ENCODE results near the gene TMEM91.

DNA sequence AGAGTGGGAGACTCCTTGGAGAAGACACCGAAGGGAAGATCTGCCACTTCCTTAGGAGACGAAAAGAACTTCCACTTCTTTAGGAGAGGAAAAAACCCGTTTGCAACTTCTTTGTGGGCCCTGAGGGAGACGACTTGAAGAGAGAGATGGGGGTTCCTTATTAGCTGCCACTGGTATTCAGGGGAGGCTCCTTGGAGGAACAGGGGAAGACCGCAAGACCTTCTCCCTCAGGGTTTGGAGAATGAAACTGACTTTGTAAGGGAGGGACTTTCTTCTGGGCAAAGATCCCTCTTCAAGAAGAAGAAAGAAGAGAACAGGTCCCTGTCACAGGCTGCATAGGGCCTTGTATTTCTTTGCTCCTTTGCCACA lies 21.7 kb downstream of the TMEM91 start:
- TF ChIP-seq, protein P1, sequence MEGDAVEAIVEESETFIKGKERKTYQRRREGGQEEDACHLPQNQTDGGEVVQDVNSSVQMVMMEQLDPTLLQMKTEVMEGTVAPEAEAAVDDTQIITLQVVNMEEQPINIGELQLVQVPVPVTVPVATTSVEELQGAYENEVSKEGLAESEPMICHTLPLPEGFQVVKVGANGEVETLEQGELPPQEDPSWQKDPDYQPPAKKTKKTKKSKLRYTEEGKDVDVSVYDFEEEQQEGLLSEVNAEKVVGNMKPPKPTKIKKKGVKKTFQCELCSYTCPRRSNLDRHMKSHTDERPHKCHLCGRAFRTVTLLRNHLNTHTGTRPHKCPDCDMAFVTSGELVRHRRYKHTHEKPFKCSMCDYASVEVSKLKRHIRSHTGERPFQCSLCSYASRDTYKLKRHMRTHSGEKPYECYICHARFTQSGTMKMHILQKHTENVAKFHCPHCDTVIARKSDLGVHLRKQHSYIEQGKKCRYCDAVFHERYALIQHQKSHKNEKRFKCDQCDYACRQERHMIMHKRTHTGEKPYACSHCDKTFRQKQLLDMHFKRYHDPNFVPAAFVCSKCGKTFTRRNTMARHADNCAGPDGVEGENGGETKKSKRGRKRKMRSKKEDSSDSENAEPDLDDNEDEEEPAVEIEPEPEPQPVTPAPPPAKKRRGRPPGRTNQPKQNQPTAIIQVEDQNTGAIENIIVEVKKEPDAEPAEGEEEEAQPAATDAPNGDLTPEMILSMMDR (conservative IDR thresholded peaks at IDR 0.05; ENCODE audit: low read depth, low read length): no peak
- TF ChIP-seq POLR2A (IDR thresholded peaks at IDR 0.05; ENCODE audit: low read depth, low read length) (no peak), RCOR1 (IDR thresholded peaks at IDR 0.05; ENCODE audit: insufficient replicate concordance, low read length) (no peak), SMC3 (IDR thresholded peaks at IDR 0.05; ENCODE audit: low read depth, low read length) (no peak), MAFK (IDR thresholded peaks at IDR 0.05; ENCODE audit: low read depth, low read length) (no peak), FOS (IDR thresholded peaks at IDR 0.05; ENCODE audit: low read depth, low read length) (no peak), CEBPB (IDR thresholded peaks at IDR 0.05; ENCODE audit: low read depth, low read length) (no peak), MAZ (IDR thresholded peaks at IDR 0.05; ENCODE audit: borderline replicate concordance, low read depth, low read length) (no peak), MXI1 (IDR thresholded peaks at IDR 0.05; ENCODE audit: borderline replicate concordance, low read depth, low read length) (no peak), BHLHE40 (IDR thresholded peaks at IDR 0.05; ENCODE audit: low read depth, low read length) (no peak), RFX5 (IDR thresholded peaks at IDR 0.05; ENCODE audit: low read depth, low read length) (no peak), RAD21 (IDR thresholded peaks at IDR 0.05; ENCODE audit: low read length) (no peak)
- TF ChIP-seq, protein P2, sequence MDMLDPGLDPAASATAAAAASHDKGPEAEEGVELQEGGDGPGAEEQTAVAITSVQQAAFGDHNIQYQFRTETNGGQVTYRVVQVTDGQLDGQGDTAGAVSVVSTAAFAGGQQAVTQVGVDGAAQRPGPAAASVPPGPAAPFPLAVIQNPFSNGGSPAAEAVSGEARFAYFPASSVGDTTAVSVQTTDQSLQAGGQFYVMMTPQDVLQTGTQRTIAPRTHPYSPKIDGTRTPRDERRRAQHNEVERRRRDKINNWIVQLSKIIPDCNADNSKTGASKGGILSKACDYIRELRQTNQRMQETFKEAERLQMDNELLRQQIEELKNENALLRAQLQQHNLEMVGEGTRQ (IDR thresholded peaks at IDR 0.05; ENCODE audit: low read depth, low read length): no peak
